Adrenal gland (tissue), 5 donors: Measurements from ENCODE around the gene ANAPC1.
"Not testable (repeated sequence)": the region's sequence is repeated elsewhere in the genome, so short reads cannot be mapped to it uniquely, and the experiment has no call there.

ENCODE experiments used
- CTCF ChIP-seq, 6 experiments: fragments of 450-650 bp in 4 of 6; fragments of 200-600 bp in 2 of 6; sonication (generic) in 1 of 6; IDR thresholded peaks; 1 replicate in 5 of 6; 2 replicates in 1 of 6; pipeline versions ENCODE4 v1.5.1 to v1.8.0; 2016 to 2021; ENCODE audit warnings: antibody characterized with exemption in 6 of 6, mild to moderate bottlenecking in 2 of 6, moderate library complexity in 1 of 6
- POLR2A ChIP-seq, 2 donors: fragments of 450-650 bp; IDR thresholded peaks; one replicate each; pipeline ENCODE4 v1.6.1; 2017; ENCODE audit warnings: antibody characterized with exemption in 2 of 2, mild to moderate bottlenecking in 2 of 2, moderate library complexity in 1 of 2
- donor health status: DM: no; HTN: no; CAD: no.

GRCh38 chr2:111781443-111782094 lies 102.4 kb downstream of the ANAPC1 start:
- not testable (repeated sequence) for TF ChIP-seq CTCF, POLR2A (IDR thresholded peaks at IDR 0.05)
